LNCAP (cell line): ENCODE data around the gene ATP11C.

Experiments used
- TF ChIP-seq, protein P1 (sequence below): fragments of 450-650 bp; IDR thresholded peaks from 2 replicates; pipeline ENCODE4 v1.5.1; 2017; ENCODE audit warnings: mild to moderate bottlenecking

The ATP11C gene

DNA sequence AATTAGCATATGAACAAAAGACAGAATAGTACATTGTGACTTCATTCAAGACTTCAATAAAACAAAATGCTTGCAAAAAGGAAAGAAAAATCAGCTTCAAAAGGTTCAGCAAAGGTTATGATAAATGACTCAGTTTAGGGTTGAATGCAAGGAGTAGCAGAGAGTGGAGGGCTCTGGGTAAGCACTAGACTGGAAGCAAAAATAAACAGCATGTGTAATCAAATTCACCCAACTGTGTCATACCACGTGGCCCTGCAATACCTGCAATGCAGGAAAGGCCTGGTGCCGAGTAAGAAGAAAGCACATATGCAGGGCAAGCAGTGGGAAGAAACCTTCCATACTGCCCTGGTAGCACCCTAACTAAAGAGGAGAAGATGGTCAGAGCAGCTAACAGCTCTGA is 88.7 kb downstream of the ATP11C start:
- TF ChIP-seq, protein P1, sequence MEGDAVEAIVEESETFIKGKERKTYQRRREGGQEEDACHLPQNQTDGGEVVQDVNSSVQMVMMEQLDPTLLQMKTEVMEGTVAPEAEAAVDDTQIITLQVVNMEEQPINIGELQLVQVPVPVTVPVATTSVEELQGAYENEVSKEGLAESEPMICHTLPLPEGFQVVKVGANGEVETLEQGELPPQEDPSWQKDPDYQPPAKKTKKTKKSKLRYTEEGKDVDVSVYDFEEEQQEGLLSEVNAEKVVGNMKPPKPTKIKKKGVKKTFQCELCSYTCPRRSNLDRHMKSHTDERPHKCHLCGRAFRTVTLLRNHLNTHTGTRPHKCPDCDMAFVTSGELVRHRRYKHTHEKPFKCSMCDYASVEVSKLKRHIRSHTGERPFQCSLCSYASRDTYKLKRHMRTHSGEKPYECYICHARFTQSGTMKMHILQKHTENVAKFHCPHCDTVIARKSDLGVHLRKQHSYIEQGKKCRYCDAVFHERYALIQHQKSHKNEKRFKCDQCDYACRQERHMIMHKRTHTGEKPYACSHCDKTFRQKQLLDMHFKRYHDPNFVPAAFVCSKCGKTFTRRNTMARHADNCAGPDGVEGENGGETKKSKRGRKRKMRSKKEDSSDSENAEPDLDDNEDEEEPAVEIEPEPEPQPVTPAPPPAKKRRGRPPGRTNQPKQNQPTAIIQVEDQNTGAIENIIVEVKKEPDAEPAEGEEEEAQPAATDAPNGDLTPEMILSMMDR, result no peak

DNA sequence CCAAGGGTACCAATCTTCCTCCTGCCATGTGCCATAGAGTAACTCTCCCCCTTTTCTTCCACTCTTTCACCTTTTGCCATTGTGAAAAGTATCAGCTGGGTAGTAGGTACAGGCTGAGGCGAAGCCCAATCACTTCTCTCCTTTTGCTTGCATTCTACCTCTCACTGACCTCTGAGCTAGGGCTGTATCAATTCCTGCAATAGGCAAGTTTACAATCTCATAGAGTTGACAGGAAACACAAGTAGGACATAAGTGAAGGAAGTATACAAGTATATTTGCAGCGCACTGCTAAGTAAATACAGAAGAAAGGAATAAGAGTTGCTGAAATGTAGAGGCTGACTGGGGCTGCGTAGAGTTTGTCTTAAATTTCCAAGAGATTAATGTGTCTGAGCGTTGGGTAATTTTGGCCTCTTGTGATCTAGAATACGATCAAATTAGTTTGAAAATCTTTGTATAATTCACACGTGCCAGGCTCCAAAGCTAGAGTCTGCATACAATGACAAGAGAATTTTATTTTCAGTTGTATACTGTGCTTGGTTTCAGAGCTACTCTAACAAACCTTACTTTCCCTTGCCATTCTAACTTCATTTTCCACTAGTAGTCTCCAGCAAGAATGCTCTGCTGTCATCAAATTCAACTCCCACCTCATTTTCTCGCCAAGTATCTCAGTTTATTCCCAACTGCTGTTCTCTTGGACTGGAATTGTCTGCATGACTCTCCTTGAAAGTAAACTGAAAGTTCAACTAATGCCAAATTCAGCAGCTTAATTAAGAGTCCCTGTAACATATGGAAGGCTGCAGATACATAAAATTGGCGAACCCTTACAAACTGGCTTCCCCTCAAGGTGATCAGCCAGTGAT is 90.3 kb downstream of the ATP11C start:
- TF ChIP-seq, protein P1, result no peak

DNA sequence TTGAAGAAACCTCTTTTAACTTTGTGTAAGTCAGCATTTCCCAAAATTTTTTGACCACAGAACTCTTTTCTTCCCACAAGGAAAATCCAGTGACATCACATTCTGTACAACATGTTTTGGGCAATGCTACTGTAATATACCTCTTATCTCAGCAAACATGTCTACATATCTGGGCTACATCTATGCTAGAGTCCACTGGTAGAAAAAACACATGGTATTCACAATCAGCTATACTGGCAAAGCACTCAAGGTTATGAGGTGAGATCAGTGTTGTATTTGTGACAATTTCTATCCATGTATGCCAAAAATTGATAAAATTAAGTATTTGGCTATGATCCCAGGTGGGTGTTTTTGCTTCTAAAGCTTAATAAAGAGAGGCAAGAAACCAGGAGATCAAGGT is 98.0 kb downstream of the ATP11C start:
- TF ChIP-seq, protein P1, result no peak

GRCh38 chrX:139832718-139833309 is 100.0 kb downstream of the ATP11C start:
- TF ChIP-seq, protein P1, result no peak

DNA sequence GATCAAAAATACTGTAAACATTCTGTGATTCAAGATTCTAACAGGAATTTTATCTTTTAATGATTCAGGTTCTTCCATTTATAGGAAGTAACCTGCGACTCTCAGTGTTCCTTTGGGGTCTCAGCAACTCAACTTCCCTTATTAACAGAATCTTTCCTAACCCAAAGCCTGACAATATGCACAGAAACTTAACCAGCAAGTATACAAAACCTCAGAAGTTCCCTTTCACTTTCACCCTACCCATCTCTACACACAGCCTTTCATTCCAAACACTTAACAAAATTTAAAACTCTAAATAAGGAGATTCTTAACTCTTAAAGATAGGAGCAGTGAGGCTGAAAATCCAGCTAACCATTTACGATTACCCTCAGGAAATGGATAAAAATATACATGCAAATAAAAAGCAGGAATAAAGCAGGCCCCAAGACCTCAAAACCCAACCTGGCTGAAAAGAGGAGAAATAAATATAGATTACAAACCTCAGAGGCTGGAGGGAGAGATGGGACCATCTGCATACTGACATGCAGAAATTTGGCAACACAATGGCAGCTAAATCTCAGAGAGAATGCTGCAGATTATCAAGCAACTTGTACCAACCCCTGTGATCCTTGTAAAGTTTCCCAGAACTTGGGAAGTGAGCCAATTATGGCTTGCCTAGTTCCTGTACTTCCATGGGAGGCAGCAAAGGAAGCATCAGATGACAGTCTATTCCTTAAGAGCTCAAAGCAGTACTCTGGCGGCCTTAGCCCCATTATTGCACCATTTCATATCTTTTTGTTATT is 101.0 kb downstream of the ATP11C start:
- TF ChIP-seq, protein P1, result no peak

DNA sequence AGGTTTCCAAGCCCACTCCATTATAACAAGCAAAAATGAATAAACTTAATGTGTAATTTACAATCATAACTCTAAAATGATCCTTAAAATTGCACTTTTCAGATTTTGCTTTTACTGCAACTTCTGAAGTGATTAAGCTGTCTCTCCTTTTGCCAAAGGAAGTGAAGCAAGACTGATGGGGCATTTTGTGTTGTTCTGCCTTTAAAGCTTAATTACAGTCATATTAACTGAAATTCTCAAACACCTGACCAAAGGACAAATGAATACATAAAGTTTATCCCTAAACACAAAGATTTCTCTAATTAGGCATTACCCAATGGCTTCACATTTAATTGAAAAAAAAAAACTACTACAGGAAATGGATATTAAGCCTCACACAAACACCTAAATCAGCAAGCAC is 101.8 kb downstream of the ATP11C start:
- TF ChIP-seq, protein P1, result no peak

GRCh38 chrX:139828830-139829229 is 104.0 kb downstream of the ATP11C start:
- TF ChIP-seq, protein P1, result no peak
